H1 (cell line): ENCODE results near the gene NSG2. TPM values are rescaled to one million over a fixed set of nuclear protein-coding genes. Genes with fewer than 3 reads are reported as not detected.

Experiments used
- CTCF ChIA-PET: fragments of 300-600 bp; sonication (Branson Sonifier 250); formaldehyde crosslinking; loops from one replicate; lab custom pipeline; 2021; ENCODE audit not compliant: partially characterized antibody; lab: Charles Lee
- POLR2A ChIA-PET: fragments of 300-600 bp; sonication (Branson Sonifier 250); formaldehyde crosslinking; loops from one replicate; lab custom pipeline; 2021; ENCODE audit warnings: inconsistent platforms; ENCODE audit not compliant: partially characterized antibody; lab: Charles Lee
- DNase-seq, 2 experiments: peaks; one replicate each; pipeline versions ENCODE4 v3.0.0 to v3.0.0-alpha.2; 2010 to 2022; ENCODE audit warnings: low spot score in 2 of 2, low read depth in 1 of 2, mixed read lengths in 1 of 2
- FAIRE-seq: peaks from 2 replicates; lab custom pipeline; 2011; peaks lifted over from hg19 to GRCh38; lab: Jason Lieb, UNC
- H2AFZ ChIP-seq: 2 replicates; pipeline ENCODE4 v1.8.1; 2012; ENCODE audit warnings: low read length, inconsistent platforms
- H2AK5ac ChIP-seq: 2 replicates; pipeline ENCODE4 v1.6.1; 2013; ENCODE audit warnings: low read depth, low read length
- H2BK120ac ChIP-seq: replicated peaks from 2 replicates; pipeline ENCODE3; 2013; ENCODE audit warnings: low read depth, low read length, inconsistent platforms
- H2BK12ac ChIP-seq: 2 replicates; pipeline ENCODE4 v1.6.1; 2013; ENCODE audit warnings: low read depth, low read length
- H2BK15ac ChIP-seq: 2 replicates; pipeline ENCODE4 v1.6.1; 2013; ENCODE audit warnings: low read length
- H2BK20ac ChIP-seq: 2 replicates; pipeline ENCODE4 v1.6.1; 2013; ENCODE audit warnings: low read length
- H2BK5ac ChIP-seq: 2 replicates; pipeline ENCODE4 v1.6.1; 2013; ENCODE audit warnings: low read depth, low read length
- H3K14ac ChIP-seq: 2 replicates; pipeline ENCODE4 v1.6.1; 2013; ENCODE audit warnings: inconsistent platforms; ENCODE audit not compliant: insufficient read length
- H3K18ac ChIP-seq: 2 replicates; pipeline ENCODE4 v1.6.1; 2013; ENCODE audit warnings: low read length; ENCODE audit errors: extremely low read depth
- H3K23ac ChIP-seq: 2 replicates; pipeline ENCODE4 v1.6.1; 2013; ENCODE audit warnings: inconsistent platforms; ENCODE audit not compliant: insufficient read length
- H3K23me2 ChIP-seq: 2 replicates; pipeline ENCODE4 v1.6.1; 2013; ENCODE audit warnings: low read depth, low read length
- H3K27ac ChIP-seq: 2 replicates; pipeline ENCODE4 v1.6.1; 2011; ENCODE audit warnings: low read depth, low read length, inconsistent platforms
- H3K27me3 ChIP-seq, 4 experiments: replicated peaks in 1 of 4; 1 replicate in 1 of 4; 2 replicates in 3 of 4; pipeline versions ENCODE4 v1.6.1 to v1.8.1; 2011 to 2013; ENCODE audit warnings: low read length in 3 of 4, mild to moderate bottlenecking in 3 of 4, inconsistent platforms in 2 of 4, mixed read lengths in 2 of 4, moderate library complexity in 1 of 4; ENCODE audit not compliant: control insufficient read depth in 3 of 4, insufficient read depth in 3 of 4; ENCODE audit errors: extremely low read depth in 1 of 4
- H3K36me3 ChIP-seq, 4 experiments: 2 replicates each; pipeline versions ENCODE4 v1.6.1 to v1.8.1; 2011 to 2013; ENCODE audit warnings: mild to moderate bottlenecking in 4 of 4, low read length in 3 of 4, moderate library complexity in 2 of 4, control low read depth in 1 of 4, inconsistent platforms in 1 of 4; ENCODE audit not compliant: insufficient read depth in 4 of 4, control insufficient read depth in 2 of 4
- H3K4ac ChIP-seq: replicated peaks from 2 replicates; pipeline ENCODE3; 2013; ENCODE audit warnings: low read length, low read depth, mixed read lengths, inconsistent platforms; ENCODE audit not compliant: insufficient read length
- H3K4me1 ChIP-seq, 4 experiments: replicated peaks in 1 of 4; 1 replicate in 1 of 4; 2 replicates in 3 of 4; pipeline versions ENCODE4 v1.6.1 to v1.8.1; 2011 to 2013; ENCODE audit warnings: low read length in 3 of 4, inconsistent platforms in 2 of 4, mixed read lengths in 1 of 4; ENCODE audit not compliant: insufficient read depth in 4 of 4, control insufficient read depth in 3 of 4
- H3K4me2 ChIP-seq, 2 experiments: 2 replicates each; pipeline versions ENCODE4 v1.6.1 to v1.8.1; 2011 to 2013; ENCODE audit warnings: low read depth in 2 of 2, low read length in 2 of 2, control low read depth in 1 of 2, inconsistent platforms in 1 of 2, mild to moderate bottlenecking in 1 of 2; ENCODE audit not compliant: insufficient read depth in 1 of 2
- H3K4me3 ChIP-seq, 4 experiments: fragments of 200-600, 300-600 bp in 1 of 4; sonication (generic), shearing (Covaris generic), sonication (Bioruptor Twin) in 1 of 4; 2 replicates each; pipeline versions ENCODE4 v1.5.1 to v1.8.1; 2011 to 2016; ENCODE audit warnings: low read length in 4 of 4, low read depth in 3 of 4, control low read depth in 2 of 4, inconsistent platforms in 2 of 4, mild to moderate bottlenecking in 2 of 4, mixed read lengths in 1 of 4, moderate library complexity in 1 of 4; ENCODE audit not compliant: insufficient read depth in 2 of 4; ENCODE audit errors: extremely low read depth in 1 of 4
- H3K56ac ChIP-seq: replicated peaks from 2 replicates; pipeline ENCODE3; 2013; ENCODE audit warnings: low read depth, mild to moderate bottlenecking, mixed read lengths, low read length, inconsistent platforms; ENCODE audit not compliant: insufficient read length
- H3K79me1 ChIP-seq: 2 replicates; pipeline ENCODE4 v1.6.1; 2013; ENCODE audit warnings: low read depth, low read length, control low read depth
- H3K79me2 ChIP-seq, 2 experiments: 2 replicates each; pipeline versions ENCODE4 v1.6.1 to v1.8.1; 2012 to 2013; ENCODE audit warnings: low read length in 2 of 2, mild to moderate bottlenecking in 2 of 2, inconsistent platforms in 1 of 2; ENCODE audit not compliant: insufficient read depth in 2 of 2, control insufficient read depth in 1 of 2
- H3K9ac ChIP-seq, 4 experiments: replicated peaks in 1 of 4; 1 replicate in 1 of 4; 2 replicates in 3 of 4; pipeline versions ENCODE4 v1.6.1 to v1.8.1; 2011 to 2013; ENCODE audit warnings: low read depth in 3 of 4, low read length in 3 of 4, control low read depth in 2 of 4, mild to moderate bottlenecking in 2 of 4, moderate library complexity in 2 of 4, inconsistent platforms in 1 of 4; ENCODE audit errors: extremely low read depth in 1 of 4
- H3K9me3 ChIP-seq, 2 experiments: 2 replicates each; pipeline versions ENCODE4 v1.6.1 to v1.8.1; 2012 to 2013; ENCODE audit warnings: mild to moderate bottlenecking in 2 of 2, moderate library complexity in 2 of 2, control low read depth in 1 of 2, inconsistent platforms in 1 of 2, low read depth in 1 of 2, low read length in 1 of 2, mixed read lengths in 1 of 2; ENCODE audit not compliant: insufficient read depth in 2 of 2
- H4K20me1 ChIP-seq, 2 experiments: replicated peaks in 1 of 2; 2 replicates each; pipeline versions ENCODE3 to v1.8.1; 2011 to 2013; ENCODE audit warnings: inconsistent platforms in 2 of 2, low read length in 2 of 2, mild to moderate bottlenecking in 1 of 2; ENCODE audit not compliant: insufficient read depth in 2 of 2, control insufficient read depth in 1 of 2
- H4K5ac ChIP-seq: 2 replicates; pipeline ENCODE4 v1.6.1; 2013; ENCODE audit warnings: low read length, low read depth, mixed read lengths, inconsistent platforms; ENCODE audit not compliant: insufficient read length
- H4K8ac ChIP-seq: 2 replicates; pipeline ENCODE4 v1.8.0; 2013; ENCODE audit warnings: mild to moderate bottlenecking, moderate library complexity, low read length, inconsistent platforms; ENCODE audit not compliant: insufficient read depth; ENCODE audit errors: extremely low read depth
- H4K91ac ChIP-seq: replicated peaks from 2 replicates; pipeline ENCODE3; 2013; ENCODE audit warnings: low read length, mixed read lengths, inconsistent platforms; ENCODE audit not compliant: insufficient read length
- CBX5 ChIP-seq: fragments of 300-800, 300-1000 bp; sonication (generic); IDR thresholded peaks from 2 replicates; pipeline ENCODE4 v1.7.1; 2016; ENCODE audit warnings: antibody characterized with exemption, low read length, low read depth
- CEBPB ChIP-seq: IDR thresholded peaks from 2 replicates; pipeline ENCODE4 v1.6.1; 2012; ENCODE audit warnings: low read depth, low read length
- JUN ChIP-seq: IDR thresholded peaks from 2 replicates; pipeline ENCODE4 v1.6.1; 2011; ENCODE audit warnings: low read depth, mild to moderate bottlenecking, improper control_type of control experiment, low read length
- KDM5A ChIP-seq: fragments of 200-600 bp; IDR thresholded peaks from 2 replicates; pipeline ENCODE4 v1.7.1; 2012; ENCODE audit warnings: mild to moderate bottlenecking, low read length, inconsistent platforms, mixed read lengths
- NRF1 ChIP-seq: IDR thresholded peaks from 2 replicates; pipeline ENCODE4 v1.6.1; 2011; ENCODE audit warnings: mild to moderate bottlenecking, low read depth, low read length, improper control_type of control experiment
- RFX5 ChIP-seq: IDR thresholded peaks from 2 replicates; pipeline ENCODE4 v1.6.1; 2011; ENCODE audit warnings: low read depth, low read length, improper control_type of control experiment, borderline replicate concordance
- RNF2 ChIP-seq: fragments of 200-900, 300-1000 bp; sonication (generic); IDR thresholded peaks from 2 replicates; pipeline ENCODE4 v1.7.1; 2016; ENCODE audit warnings: borderline replicate concordance, low read depth, mild to moderate bottlenecking, antibody characterized with exemption, low read length; ENCODE audit not compliant: poor library complexity, severe bottlenecking; ENCODE audit errors: missing control alignments
- SP1 ChIP-seq: IDR thresholded peaks from 2 replicates; pipeline ENCODE4 v1.6.1; 2011; ENCODE audit warnings: low read depth, low read length
- TBP ChIP-seq: IDR thresholded peaks from 2 replicates; pipeline ENCODE4 v1.6.1; 2011; ENCODE audit warnings: low read depth, low read length, improper control_type of control experiment
- WGBS, 2 experiments: shearing (Covaris generic) in 1 of 2; methylation state at CpG; one replicate each; pipeline versions ENCODE4 v1.1.6 to v1.1.7; 2013 to 2015; ENCODE audit warnings: low lambda C conversion rate in 2 of 2, mixed read lengths in 2 of 2, inconsistent platforms in 1 of 2, low coverage in 1 of 2, missing lambda C conversion rate in 1 of 2; ENCODE audit not compliant: insufficient replicate concordance in 2 of 2, insufficient coverage in 1 of 2, insufficient read length in 1 of 2; ENCODE audit errors: extremely low coverage in 1 of 2, missing lambda C conversion rate in 1 of 2; 5-methylcytosine and 5-hydroxymethylcytosine counted together
- polyA plus RNA-seq, 7 experiments: library from polyadenylated mRNA; depleted of rRNA in 3 of 7; stranded (reverse) in 5 of 7; unstranded in 2 of 7; fragments of >200 nt in 5 of 7; fragments of 200-250 nt in 2 of 7; gene quantifications; 1 replicate in 5 of 7; 2 replicates in 1 of 7; 4 replicates in 1 of 7; pipeline versions ENCODE4 v1.2.1 to v1.2.3, GENCODE V29; 2011 to 2013; ENCODE audit warnings: missing spikeins in 2 of 7, mixed read lengths in 2 of 7
- total RNA-seq: library from RNA; stranded (reverse); fragmentation: NEBNext Ultra II Directional; extraction: Animal tissue kit (Norgen Biotek cat#: 25700); gene quantifications from 2 replicates; pipeline ENCODE4 v1.2.1, GENCODE V29; 2021

The NSG2 gene
- total and polyA plus RNA-seq, 2 of the 8 experiments (the other 6 are each of a cell fraction or from before 2014, with no cell fraction given) = 0.56 to 0.78 TPM

- no peak overlapping the region for H2BK5ac ChIP-seq
- FAIRE-seq (no peak), DNase-seq (no peak)
- ChIA-PET CTCF (no interaction called here), POLR2A (interaction anchor here (1.5 kb wide), 1 partner anchor 14 kb away, joined by 3 read pairs; no protein-coding TSS in a partner anchor)
- H3K56ac ChIP-seq = no peak overlapping the region
- H2BK120ac ChIP-seq = no peak overlapping the region
- no peaks in the 10 kb centered on the region; a peak in 1 of 7 replicates for H3K27me3 ChIP-seq
- no peaks in the 10 kb centered on the region for H3K36me3 ChIP-seq
- H3K27ac ChIP-seq = no peak overlapping the region
- no peak overlapping the region for H2BK20ac ChIP-seq
- no peaks in the 10 kb centered on the region for H3K79me1 ChIP-seq
- no peak overlapping the region for H2BK15ac ChIP-seq
- no peak overlapping the region for H3K18ac ChIP-seq
- WGBS, 2 experiments = 93% methylated on average over 5 of the region's 5 CpGs; no CpG with 5 or more reads in 1 of the 2 experiments
- H3K23ac ChIP-seq = no peak overlapping the region
- H3K9me3 ChIP-seq = no peaks in the 10 kb centered on the region
- H3K9ac ChIP-seq = no peak overlapping the region
- no peak overlapping the region for H2AFZ ChIP-seq
- no peaks in the 10 kb centered on the region for H3K23me2 ChIP-seq
- no peak overlapping the region for H4K8ac ChIP-seq
- TF ChIP-seq TBP (no peak), CBX5 (no peak), RNF2 (no peak), KDM5A (no peak), NRF1 (no peak), SP1 (no peak), RFX5 (no peak), CEBPB (no peak), JUN (no peak)
- no peak overlapping the region for H3K4ac ChIP-seq
- H3K4me2 ChIP-seq = no peak overlapping the region
- no peak overlapping the region for H3K14ac ChIP-seq
- H4K5ac ChIP-seq = no peak overlapping the region
- no peak overlapping the region for H3K4me3 ChIP-seq
- no peak overlapping the region for H2AK5ac ChIP-seq
- H3K79me2 ChIP-seq = no peaks in the 10 kb centered on the region
- H3K4me1 ChIP-seq = no peaks in the 10 kb centered on the region
- H4K20me1 ChIP-seq = no peaks in the 10 kb centered on the region
- H2BK12ac ChIP-seq = no peak overlapping the region
- H4K91ac ChIP-seq = no peak overlapping the region
Measured at GRCh38 chr5:174086751-174087150, 41.2 kb downstream of the NSG2 start.
